CD4-positive, alpha-beta T cell treated with Interleukin-4 for 1 hour (primary cell): Measurements from ENCODE around the gene MORN5.

Experiments used
- DNase-seq, 2 donors: peaks; one replicate each; pipeline ENCODE4 v3.0.0-alpha.2; 2020 to 2022

Gene MORN5

DNA sequence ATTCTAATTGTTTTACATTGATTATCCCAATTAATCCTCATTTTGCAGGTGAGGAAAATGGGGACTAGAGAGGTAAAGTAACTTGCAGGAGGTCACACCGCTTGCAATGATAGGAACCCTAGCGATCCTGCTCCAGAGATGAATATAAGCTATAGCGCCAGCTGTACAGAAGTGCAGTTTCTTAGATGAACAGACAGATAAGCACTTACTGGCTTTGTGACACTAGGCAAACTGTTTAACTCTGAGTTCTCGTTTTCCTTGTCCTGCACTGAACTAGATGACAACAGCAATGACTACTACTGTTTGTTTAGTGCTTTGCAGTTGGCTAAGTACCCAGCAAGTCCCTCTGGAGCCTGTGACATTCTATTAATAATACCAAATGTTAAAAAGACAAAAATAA lies 57.9 kb downstream of the MORN5 start:
- DNase-seq, result no peak

DNA sequence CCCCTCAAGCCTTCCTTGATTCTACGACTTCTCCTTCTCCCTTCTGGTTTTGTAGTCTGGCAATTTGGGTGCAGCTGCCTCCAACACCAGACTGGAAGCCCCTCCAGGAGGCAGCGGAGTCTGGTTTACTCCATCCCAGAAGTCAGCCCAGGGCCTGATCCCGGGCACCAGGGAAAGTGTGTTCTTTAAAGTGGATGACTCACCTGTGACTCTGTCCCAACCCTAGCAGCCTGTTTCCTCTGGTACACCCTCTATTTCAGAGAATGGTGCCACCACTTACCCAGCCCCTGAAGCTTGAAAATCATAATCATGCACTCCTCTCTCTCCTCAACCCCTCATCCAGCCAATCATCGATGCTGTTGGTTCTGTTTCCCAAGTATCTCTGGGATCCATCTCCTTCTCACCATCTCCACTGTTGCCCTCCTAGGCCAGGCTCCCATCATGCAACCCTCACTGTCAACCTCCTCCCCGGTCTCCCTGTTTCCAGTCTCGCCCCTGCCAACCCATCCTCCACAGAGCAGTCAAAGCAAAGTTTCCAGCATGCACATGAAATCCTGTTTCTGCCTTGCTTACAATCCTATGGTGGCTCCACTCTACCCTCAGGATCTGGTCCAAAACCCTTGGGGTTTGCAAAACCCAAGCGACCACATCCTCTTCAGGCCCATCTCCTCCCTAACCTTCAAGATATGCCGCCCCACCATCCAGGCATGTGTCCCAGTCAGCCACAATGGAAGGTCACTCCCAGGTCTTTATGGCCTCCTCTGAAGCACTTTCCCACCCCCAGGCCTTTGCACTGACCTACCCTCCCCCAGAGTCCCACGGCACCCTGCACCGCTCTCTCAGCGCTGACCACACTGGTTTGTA lies 58.6 kb downstream of the MORN5 start:
- no peak for DNase-seq

DNA sequence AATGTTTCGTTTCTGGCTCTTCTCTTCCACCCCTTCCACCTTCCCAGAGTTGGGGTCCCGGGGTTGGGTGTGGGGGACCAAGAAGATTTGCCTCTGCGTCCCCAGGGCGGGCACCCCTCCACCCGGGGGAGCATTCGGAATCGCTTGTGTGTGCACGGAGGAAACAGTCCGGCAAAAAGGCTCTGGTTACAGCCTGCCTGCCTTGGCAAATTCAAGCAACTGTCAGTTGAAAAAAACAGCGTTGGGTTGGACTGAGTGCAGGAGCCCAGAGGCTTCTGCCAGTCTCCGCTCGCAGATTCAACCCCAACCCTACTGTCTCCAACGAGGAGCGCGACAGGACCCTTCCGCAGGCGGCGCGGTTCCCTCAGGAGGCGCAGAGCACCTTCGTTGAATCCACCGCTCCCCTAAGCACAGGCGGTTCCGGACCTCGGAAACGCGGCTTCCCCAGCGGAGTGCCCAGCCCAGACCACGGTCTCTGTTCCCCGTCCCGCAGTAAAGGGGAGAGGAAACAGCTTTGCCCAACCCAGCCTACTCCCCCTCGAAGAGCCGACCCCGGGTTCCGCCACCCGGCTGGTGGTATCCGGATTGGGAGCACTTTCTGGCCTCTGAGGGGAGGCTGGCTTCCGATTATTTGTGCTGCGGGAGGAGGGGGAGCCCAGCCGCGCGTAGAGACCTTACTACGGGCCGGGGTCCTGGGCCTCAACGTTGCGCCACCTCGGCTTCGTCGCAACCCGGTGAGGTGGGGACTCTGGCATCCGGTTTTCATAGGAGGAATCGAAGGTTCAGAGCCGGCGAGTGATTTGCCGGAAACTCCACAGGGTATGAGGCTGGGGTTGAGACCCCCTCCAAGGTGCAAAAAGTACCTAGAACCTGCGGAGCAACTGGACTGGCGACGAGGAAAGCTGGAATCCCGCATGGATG lies 59.5 kb downstream of the MORN5 start:
- DNase-seq, result no peak

DNA sequence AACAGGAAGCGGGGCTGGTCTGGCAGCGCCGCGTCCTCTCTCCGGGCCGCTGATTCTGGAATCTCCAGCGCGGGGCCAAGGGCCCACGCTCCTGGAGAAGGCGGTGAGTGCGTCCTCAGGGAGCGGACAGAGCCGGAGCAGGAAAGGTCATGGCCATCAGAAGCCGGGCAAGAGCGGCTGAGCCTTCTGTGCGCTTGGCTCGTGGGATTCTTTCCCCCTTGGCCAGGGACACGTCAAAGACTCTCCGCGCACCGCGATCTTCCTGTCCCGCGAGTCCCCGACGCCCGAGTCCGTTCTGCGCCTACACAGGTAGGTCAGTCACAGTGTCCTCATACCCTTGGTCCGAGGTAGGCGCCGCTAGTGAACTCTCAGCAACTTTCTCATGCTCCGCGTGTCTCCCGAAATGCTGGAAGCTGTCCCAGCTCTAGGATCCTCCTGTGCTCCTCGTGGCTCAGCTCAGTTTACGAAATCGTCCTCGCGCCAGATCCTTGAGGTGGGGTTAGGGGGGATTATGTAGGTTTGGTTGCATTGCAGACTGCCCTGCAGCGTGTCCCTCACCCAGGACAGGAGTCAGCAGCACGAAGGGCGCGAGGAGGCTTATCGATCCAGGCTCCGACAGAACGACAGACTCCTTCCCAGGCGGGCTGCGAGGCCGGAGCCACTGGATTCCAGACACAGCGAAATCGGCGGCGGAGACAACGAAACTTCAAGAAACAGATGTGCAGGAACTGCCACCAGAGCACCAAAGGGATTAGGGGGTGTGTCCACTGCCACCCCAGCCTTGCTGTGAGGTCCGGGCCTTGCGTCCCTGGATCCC lies 60.4 kb downstream of the MORN5 start:
- DNase-seq, result no peak

DNA sequence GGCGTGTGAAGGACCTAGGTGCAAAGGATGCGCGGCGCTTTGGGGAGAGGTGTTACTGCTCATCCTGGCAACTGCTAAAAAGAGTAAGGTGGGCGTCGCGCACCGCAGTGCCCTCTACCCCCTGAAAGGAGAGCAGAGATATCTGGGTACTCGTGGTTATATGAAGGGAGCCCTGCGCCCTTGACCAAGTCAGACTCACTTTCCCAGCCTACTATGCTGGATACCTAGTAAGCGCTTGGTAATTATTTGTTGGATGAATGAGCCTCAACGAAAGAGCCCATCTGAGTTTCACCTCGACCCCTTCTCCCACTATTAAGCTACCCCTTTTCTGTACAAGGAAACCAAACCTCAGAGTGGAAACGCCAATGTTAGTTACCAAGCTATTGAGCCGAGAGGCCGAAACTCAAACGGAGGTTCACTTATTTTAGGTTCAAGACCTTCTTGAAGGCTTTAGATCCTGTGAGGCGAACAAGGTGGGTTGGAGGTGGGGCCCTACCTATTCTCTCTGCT lies 61.0 kb downstream of the MORN5 start:
- DNase-seq, result no peak

DNA sequence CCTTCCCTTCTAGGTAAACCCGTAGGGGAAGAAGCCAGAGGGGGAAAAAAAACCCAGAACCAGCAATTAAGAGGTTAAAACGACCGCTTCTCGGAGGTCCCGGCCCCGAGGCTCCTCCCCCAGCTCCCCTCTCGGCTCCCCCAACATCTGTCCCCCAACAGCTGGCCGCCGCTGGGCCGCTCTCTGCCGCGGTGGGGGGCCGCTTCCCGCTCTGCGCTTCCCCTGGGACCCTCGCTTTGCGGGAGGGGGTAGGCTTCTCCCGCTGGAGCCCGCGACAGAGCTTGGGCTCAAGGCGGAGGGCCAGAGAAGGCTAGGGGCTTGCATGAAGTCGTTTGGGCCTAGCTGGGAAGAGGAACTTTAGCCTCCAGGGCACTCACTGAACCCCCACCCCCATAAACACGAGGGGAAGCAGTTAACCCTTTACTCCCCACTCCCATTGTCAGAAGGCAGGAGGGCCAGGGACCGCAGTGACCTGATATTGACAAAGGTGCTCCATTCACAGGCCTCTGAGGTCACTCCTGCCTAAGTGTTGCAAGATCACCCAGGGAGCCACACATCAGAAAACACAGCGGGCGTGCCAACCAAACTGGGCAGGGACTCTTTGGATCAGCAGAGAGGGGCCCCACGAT lies 61.6 kb downstream of the MORN5 start:
- no peak for DNase-seq

DNA sequence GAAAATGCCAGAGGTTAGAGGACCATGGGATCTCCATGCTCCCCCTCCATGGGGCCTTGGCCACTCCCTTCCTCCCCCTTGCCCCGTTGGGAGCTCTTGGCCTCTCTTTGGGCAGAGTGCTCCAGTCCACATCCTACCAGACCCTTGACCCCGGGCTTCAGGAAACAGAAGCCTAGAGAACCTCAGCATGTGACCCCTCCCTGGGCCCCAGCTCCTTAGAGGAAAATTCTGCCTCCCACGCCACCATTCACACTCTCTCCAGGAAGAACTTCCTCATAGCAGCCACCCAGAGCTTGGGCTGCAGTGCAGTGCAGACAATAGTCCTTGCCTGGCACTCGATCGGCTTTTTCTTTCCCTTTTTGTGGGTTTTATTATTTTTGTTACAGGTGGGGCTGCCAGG lies 63.1 kb downstream of the MORN5 start:
- DNase-seq, result no peak

DNA sequence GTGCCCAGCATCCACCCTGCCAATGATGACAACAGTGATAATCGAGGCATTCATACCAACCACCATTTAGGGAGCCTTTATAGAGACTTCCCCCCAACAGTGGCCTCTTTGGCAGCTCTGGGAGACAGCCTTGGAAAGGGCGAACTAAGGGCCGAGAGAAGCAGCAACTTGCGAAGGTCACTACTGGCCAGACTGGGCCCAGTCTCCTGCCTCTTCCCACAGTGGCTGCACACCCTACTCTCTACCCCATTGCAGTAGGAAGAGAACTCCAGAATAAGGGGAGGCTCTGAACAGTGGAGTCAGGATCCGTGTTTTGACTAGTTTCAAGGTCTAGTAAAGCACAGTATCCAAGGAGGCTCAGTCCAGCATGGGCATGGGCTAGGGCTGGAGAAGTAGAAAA lies 63.7 kb downstream of the MORN5 start:
- no peak for DNase-seq

DNA sequence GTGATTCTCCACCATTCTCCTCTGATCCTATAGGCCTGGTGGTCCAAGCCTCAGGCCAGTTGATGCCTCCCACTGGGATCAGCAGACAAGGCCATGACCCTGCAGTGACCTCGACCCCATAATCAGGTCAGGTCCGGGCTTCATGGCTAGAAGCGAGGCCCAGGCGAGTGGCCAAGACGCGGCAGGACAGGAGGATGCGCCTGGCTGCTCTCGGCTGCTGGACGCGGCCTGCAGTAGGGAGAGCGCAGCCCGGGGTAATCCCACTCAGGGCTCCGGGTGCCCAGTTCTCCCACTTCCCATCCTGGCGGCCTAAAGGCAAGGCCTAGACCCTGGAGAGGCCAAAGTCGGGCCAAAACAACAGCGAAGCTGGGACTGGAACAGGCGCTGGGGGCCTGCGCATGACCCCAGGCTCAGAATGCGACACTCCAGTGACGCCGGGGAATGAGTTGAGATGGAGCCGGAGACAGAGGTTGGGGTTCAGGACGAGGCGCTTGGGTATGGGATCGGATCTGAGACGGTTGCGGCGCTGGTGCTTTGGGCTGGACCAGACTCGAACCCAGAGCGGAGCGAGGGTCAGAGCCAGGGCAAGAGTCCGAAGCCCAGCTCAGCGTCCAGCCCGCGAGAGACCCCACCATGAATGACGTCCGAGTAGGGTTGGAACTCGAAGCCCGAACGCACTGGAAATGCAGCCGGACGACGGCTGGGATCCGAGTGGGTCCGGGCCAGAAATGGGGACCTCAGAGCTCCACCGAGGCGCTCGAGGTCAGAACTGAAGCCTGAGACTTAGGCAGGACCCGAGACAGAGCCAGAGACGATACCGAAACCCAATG lies 65.8 kb downstream of the MORN5 start:
- DNase-seq, result no peak

DNA sequence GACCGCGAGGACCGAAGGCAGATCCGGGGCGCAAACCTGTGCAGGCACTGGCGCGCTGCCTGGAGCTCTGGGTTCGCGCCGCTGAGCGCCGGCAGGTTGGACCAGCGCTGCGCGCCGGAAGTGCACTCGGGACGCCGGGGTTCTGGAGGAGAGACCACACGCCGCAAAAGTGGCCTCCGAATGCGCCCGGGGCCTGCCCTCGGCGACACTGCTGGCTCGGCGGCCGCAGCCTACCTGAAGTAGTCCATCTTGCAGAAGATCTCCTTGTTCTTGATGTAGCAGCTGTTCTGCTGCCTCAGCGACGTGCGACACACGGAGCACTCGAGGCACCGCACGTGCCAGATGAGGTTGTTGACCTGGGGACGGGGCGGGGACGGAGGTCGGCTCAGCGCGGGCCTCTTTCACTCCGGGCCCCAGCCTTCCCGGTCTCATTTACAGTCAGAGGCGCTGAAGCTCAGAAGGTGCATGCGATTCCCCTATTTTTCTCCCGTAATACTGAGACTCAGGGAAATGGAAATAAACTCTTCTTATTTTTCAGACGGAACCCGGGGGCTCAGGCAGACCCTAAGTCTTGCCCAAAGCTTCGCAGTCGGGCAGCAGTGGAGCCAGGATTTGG lies 66.5 kb downstream of the MORN5 start:
- DNase-seq, result no peak

DNA sequence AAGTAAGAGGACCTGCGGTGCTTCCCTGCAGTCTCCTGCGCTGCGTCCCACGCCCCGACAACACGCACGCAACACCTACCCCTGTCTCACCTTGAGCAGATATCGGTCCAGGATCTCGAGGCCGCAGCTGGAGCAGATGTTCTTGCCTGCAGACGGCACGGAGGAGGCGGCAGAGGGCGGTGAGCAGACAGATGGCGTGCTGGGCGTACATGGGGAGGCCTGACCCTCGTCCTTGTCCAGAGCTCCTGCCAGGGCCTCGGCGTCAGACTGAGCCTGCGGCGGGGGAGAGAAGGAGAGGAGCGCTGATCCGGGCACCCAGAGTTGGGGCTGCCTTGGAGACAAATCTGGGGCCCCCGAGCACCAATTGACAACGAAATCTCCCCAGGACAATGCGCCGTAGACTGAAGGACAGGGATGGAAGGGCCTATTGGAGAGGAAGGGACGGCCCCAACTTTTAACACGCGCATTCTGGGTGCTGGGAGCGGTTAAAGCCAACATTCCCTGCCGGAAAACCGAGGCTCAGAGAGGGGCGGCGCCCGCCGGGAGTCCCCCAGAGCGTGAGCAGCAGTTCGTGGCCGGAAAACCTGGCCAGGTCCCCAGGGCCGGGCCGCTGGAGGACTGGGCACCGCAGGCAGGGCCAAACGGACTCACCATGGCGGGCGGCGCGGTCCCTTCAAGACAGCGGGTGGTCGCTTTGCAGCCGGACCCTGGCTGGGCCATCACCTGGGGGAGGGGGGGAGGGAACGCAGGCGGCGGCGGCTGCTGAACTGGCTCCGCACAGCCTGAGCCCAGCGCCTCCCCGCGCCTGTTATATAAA lies 67.3 kb downstream of the MORN5 start:
- no peak for DNase-seq

DNA sequence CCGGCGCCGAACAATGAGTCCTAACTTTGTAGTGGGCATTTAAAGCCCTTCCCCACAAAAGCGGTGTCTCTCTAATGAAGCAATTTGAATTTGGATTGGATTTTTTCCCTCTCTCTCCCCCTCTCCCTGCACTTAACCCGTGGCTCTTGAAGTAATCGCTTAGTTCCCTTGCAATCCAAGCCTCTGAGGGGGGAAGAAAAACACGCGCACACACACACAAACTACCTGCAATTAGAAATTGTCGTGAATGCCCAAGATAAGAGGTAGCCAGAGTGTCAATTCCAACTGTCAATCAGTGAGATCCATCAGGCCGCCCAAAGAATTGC lies 67.8 kb downstream of the MORN5 start:
- no peak for DNase-seq

DNA sequence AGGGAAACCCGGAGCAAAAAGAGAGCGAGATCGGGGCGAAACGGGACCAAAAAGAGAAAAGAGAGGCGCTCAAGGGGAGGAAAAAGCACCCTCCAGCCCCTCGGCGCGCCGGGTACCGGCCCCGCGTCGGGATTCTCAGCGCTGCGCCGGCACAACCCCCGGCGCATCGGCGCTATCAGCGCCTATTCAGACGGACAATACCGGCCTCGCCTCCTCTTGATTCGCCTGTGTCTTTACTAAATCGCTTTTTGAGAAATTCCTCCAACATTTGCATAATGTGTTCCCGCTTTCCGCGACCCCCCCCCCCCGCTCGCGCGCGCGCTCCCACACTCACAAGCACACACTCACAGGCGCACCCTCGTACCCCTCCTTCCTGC lies 68.5 kb downstream of the MORN5 start:
- DNase-seq, result no peak

DNA sequence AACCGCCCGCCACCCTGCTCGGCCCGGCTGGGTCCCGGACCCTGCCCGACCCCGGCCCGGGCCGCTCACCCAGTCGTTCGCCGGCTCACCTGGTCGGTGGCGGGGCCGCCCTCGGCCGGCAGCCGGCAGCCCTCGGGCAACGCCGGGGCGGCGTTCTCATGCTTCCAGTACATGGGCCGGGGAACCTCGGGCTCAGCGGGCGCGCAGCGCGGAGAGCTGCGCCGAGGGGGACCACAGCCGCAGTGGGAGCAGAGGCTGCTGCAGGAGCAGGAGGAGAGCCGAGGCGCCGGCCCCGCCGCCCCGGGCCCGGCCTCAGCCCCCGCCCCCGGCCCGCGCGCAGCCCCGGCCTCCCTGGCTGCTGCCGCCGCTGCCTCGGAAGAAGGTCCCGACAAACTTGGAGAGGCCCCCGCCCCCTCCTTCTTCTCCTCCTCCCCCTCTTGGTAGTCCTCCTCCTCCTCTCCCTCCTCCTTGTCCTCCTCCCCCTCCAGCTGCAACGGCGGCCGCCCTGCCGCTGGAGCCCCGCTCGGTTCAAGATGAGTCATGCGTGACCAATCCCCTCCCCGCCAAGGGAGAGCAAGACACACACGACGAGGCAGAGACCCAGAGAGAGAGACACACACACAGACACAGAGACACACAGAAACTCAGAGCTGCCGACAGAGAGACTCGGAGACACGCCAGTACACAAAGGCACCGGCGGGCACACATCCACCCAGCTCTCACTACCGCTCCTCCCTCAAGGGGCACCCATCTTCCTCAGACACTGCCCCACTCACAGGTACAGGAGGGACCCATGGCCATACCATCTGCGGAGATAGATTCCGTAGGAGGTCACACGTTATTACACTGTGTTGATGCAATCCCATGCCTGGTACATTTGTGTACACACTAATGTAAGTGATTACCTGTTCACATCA lies 69.1 kb downstream of the MORN5 start, which contains the start of gene LHX6:
Gene LHX6, minus strand, starts transcription at position 390 of the 917 bp plus-strand sequence. Its CDS starts 217 bp downstream, at position 173.
- no peak for DNase-seq

DNA sequence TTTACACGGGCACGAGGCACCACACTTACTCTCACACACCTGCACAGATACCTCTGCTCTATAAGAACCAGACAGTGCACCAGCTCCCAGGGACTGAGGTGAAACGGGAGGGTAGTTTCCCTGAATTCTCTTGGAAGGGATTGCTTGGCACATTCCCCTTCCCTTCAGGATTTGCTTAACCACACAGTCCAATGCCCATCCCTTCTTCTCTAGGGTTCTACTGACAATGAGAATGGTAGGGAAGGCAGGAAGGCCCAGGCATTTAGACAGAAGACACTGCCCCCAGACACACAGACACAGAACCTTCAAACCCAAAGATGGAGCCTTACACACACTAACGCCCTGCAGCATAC lies 69.8 kb downstream of the MORN5 start:
- DNase-seq, result no peak

DNA sequence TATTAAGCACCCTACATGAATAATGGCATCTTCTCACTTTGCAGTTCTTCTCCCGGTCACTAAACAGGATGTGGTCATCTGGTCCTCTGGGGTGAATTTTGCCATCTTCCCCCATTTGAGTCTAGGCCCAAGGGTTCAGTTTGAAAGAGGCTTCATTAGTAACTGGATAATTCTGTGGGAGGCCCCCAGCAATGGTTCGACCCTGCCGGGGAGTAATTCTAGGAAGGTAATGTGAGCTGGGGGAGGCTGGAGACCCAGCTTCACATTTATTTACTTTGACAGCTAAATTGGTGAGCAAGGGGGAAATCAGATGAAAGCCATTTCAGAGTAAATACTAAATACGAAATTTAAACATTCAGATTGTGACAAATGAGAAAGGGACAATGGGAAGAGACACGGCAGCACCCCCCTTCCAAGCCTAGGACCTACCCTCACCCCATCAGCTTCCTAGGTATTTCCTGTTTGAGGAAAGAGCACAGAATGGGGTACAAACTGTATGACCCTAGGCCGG lies 73.1 kb downstream of the MORN5 start:
- no peak for DNase-seq

DNA sequence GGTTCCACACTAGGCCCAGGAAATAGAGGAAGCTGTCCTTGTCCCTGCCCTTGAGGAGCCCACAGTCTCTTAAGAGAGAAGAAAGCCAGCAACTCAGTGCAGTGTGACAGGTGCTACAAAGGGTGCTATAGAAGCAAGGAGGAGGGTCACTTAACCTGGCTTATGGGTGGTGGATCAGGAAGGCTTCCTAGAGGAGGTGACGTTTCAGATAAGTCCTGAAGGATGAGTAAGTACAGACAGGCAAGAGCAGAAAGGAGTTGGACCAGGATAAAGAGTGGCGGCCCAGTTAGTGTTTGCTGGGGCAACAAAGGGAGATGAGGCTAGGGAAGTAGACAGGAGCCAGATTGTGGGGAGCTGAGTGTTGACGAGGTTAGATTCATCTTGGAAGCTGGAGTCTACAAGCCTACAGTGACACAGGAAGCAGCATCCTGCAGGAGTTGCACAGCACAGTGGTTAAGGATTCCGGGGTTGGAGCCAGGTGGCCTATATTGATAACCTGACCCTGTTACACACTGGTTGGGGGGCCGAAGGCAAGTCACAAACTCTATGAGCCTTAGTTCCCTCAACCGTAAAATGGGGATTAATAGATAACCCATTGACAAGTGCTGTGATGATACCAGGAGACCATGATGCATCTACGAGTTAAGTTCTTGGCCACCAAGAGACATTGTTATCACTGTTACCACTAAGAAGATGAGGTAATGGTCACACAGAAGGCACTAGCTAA lies 74.5 kb downstream of the MORN5 start:
- DNase-seq, result no peak

DNA sequence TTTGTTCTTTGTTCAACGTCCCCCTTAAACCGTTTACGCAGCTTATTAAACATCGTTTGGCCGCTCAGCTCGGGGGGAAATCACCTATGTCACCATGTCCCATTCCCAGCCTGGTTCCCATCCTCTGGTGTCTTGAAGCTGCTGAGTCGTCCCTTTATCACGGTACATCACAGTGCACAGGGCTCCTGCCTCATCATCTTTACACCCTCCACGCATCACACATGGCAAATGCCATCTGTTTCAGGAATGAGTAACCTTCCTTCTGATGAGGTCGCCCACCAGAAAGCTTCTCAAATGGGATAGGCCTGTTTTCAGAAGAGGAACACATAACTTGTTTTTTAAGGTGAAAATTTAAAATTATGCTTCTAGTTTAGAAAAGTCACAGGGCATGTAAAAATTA lies 77.0 kb downstream of the MORN5 start:
- DNase-seq, result no peak
